ENCODE data around the gene TMEM231.

DNA sequence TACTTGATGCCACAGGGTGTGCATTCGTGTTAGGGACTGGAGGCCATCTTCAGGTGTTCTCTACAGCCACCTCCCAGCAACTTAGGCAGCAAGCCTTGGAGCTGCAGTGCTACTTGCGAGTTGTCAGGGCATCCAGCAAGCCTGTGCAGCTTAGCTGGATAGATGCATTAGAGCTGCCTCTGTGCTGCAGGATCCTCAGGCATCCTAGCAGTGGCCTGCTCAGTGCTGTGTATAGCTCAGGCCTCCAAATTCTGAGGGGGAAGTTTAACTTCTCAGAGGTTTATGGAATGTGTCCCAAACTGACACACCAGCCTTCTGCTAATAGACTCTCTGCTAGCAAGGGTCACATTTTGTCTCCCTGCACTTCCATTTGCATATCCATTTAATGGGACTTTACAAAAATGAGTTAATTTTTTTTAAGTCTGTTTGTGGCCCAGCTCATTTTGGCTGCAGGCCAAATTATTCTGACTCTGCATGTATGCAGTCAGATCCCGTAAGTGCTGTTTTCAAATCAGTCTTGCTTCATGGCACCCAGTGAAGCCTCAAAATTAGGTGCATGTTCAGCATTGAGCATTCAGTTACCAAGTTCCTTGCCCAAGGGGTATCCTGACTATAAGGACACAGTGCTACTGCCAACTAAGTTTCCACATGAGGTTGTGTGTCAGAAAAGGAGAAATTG is 17.0 kb upstream of the TMEM231 start:
- TF ChIP-seq CTCF (IDR thresholded peaks at IDR 0.05) (no peak), POLR2A (IDR thresholded peaks at IDR 0.05) (no peak), POLR2AphosphoS5 (IDR thresholded peaks at IDR 0.05) (no peak), EP300 (IDR thresholded peaks at IDR 0.05) (no peak)
